OCI-LY3 (cell line): ENCODE data around the gene DEFB118.

ENCODE experiments used
- H2AFZ ChIP-seq: fragments of 200-600, 300-600 bp; shearing (Covaris generic); 2 replicates; pipeline ENCODE4 v1.6.0; 2014; ENCODE audit warnings: antibody characterized with exemption, low read depth, low read length
- H3K27ac ChIP-seq: fragments of 200-600, 300-600 bp; sonication (generic); 2 replicates; pipeline ENCODE4 v1.5.1; 2014; ENCODE audit warnings: mild to moderate bottlenecking, low read length, moderate library complexity, mixed read lengths
- H3K27me3 ChIP-seq: fragments of 200-600, 300-600 bp; sonication (generic); 2 replicates; pipeline ENCODE4 v1.6.1; 2014; ENCODE audit warnings: low read depth, low read length, mixed read lengths
- H3K36me3 ChIP-seq: fragments of 200-600, 300-600 bp; sonication (generic); replicated peaks from 2 replicates; pipeline ENCODE3; 2014; ENCODE audit warnings: low read depth, low read length, mixed read lengths
- H3K4me1 ChIP-seq: fragments of 300-600, 200-600 bp; sonication (generic); 2 replicates; pipeline ENCODE4 v1.6.1; 2014; ENCODE audit warnings: low read length, mixed read lengths
- H3K4me2 ChIP-seq: fragments of 200-600, 300-600 bp; sonication (generic); 2 replicates; pipeline ENCODE4 v1.6.1; 2014; ENCODE audit warnings: low read length, mixed read lengths
- H3K4me3 ChIP-seq: fragments of 300-600, 200-600 bp; sonication (generic); 2 replicates; pipeline ENCODE4 v1.5.1; 2014; ENCODE audit warnings: antibody characterized with exemption, mild to moderate bottlenecking, low read length, moderate library complexity
- H3K79me2 ChIP-seq: fragments of 300-600, 200-600 bp; shearing (Covaris generic); 2 replicates; pipeline ENCODE4 v1.6.1; 2014; ENCODE audit warnings: mild to moderate bottlenecking, low read length, mixed read lengths
- H3K9ac ChIP-seq: fragments of 300-600, 200-600 bp; shearing (Covaris generic); 2 replicates; pipeline ENCODE4 v1.6.0; 2014; ENCODE audit warnings: mild to moderate bottlenecking, low read length, moderate library complexity
- H3K9me3 ChIP-seq: fragments of 200-600, 300-600 bp; shearing (Covaris generic); 2 replicates; pipeline ENCODE4 v1.6.1; 2014; ENCODE audit warnings: low read length, mixed read lengths; ENCODE audit not compliant: insufficient read depth
- H4K20me1 ChIP-seq: fragments of 200-600, 300-600 bp; sonication (generic); 2 replicates; pipeline ENCODE4 v1.6.1; 2016; ENCODE audit warnings: low read length, mixed read lengths; ENCODE audit not compliant: insufficient read depth
- CTCF ChIP-seq: fragments of 200-600, 300-600 bp; sonication (generic); IDR thresholded peaks from 2 replicates; pipeline ENCODE4 v1.5.1; 2014; ENCODE audit warnings: antibody characterized with exemption, low read length, low read depth
- EZH2phosphoT487 ChIP-seq: fragments of 200-600 bp; shearing (Covaris generic); IDR thresholded peaks from 2 replicates; pipeline ENCODE4 v1.6.1; 2018; ENCODE audit warnings: antibody characterized with exemption, mixed run types, low read depth

The DEFB118 gene

DNA sequence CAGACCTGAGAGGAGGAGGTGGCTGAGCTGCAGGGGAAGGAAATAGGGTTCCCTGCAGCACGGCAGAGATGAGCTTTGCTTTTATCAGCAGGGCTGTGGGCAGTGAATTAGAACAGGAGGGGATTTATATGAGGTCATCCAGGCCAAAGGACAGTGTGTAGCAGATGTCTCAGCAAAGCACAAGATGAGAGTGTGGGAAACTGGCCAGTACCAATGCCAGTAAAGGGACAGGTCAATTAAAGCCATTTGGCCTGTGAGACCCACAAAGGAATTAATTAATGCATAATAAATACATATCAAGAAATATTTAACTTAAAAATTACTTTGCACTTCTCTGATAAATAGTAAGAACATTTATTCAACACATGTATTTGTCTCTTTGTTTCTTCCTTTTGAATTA is 22.1 kb downstream of the DEFB118 start, which contains the start of gene DEFB119:
TSS of gene DEFB119 (minus strand) at position 101 of the 400 bp plus-strand sequence. CDS start 107 bp downstream, outside the sequence.
- H4K20me1 ChIP-seq: no peaks in the 10 kb centered on the region
- no peaks in the 10 kb centered on the region for H3K36me3 ChIP-seq
- no peak within 1 kb of the TSS for H2AFZ ChIP-seq
- peaks cover 10% of the 10 kb centered on the region; the same call in 1 of the 2 replicates for H3K27me3 ChIP-seq
- H3K9ac ChIP-seq: no peak within 1 kb of the TSS
- no peak within 1 kb of the TSS for H3K4me3 ChIP-seq
- no peaks in the 10 kb centered on the region for H3K9me3 ChIP-seq
- no peak for TF ChIP-seq EZH2phosphoT487
- no peak for TF ChIP-seq CTCF
- H3K4me2 ChIP-seq: no peak within 1 kb of the TSS
- H3K4me1 ChIP-seq: no peaks in the 10 kb centered on the region
- no peak within 1 kb of the TSS for H3K27ac ChIP-seq
- no peaks in the 10 kb centered on the region for H3K79me2 ChIP-seq

- Histone ChIP-seq H4K20me1 (no peaks in the 10 kb centered on the region), H3K27me3 (peaks cover 10% of the 10 kb centered on the region; the same call in 1 of the 2 replicates), H3K4me2 (no peak overlapping the region), H3K4me3 (no peak overlapping the region), H3K36me3 (no peaks in the 10 kb centered on the region), H3K79me2 (no peaks in the 10 kb centered on the region), H3K9ac (no peak overlapping the region), H2AFZ (no peak overlapping the region), H3K9me3 (no peaks in the 10 kb centered on the region), H3K4me1 (no peaks in the 10 kb centered on the region), H3K27ac (no peak overlapping the region)
- TF ChIP-seq EZH2phosphoT487 (no peak), CTCF (no peak)
Measured at GRCh38 chr20:31392836-31393235, 24.4 kb downstream of the DEFB118 start.

DNA sequence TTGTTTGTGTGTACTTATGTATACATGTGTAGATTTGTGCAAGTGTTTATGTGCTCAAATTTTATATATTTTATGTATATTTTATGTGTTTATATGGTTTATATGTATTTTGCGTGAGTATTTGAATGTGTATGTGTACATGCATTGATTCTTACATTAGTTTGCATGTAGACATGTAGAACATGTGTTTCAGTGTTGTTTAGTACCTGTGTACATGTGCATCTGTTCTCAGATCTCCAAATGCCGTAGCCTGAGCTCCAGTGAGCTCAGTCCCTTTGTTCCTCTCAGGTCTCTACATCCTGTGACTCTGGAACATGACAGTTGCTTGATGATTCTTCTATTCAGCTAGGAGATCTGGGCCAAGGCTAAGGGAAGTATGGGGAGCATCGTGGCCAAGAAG is 26.5 kb downstream of the DEFB118 start:
- peaks cover 10% of the 10 kb centered on the region; the same call in 1 of the 2 replicates for H3K27me3 ChIP-seq
- no peaks in the 10 kb centered on the region for H3K9me3 ChIP-seq
- H3K4me3 ChIP-seq: no peak overlapping the region
- TF ChIP-seq EZH2phosphoT487 (no peak), CTCF (no peak)
- no peaks in the 10 kb centered on the region for H3K36me3 ChIP-seq
- no peaks in the 10 kb centered on the region for H4K20me1 ChIP-seq
- no peak overlapping the region for H3K4me2 ChIP-seq
- H3K4me1 ChIP-seq: no peaks in the 10 kb centered on the region
- no peak overlapping the region for H2AFZ ChIP-seq
- no peak overlapping the region for H3K27ac ChIP-seq
- no peaks in the 10 kb centered on the region for H3K79me2 ChIP-seq
- no peak overlapping the region for H3K9ac ChIP-seq

DNA sequence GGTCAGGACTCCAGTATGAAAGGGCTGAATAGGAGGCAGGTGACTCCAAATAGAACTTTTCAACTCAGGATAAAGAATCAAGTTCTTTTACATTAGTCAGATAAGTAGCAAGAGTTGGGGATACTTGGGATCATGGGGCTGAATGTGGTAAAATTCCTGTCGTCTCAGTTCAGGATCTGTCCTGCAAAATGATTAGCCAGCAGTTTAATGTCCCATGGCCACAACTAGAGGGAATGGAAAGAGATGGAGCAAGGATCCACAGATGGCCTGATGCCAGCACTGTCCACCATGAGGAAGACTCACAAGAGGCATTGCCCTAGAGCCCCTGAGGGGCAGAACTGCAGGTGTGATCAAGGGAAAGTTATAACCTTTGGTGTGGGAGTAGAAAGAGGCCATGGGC is 35.5 kb downstream of the DEFB118 start:
- no peak overlapping the region for H2AFZ ChIP-seq
- peaks cover 4% of the 10 kb centered on the region; the same call in 1 of the 2 replicates for H3K27me3 ChIP-seq
- H3K9ac ChIP-seq: no peak overlapping the region
- H3K9me3 ChIP-seq: no peaks in the 10 kb centered on the region
- no peaks in the 10 kb centered on the region for H4K20me1 ChIP-seq
- H3K36me3 ChIP-seq: no peaks in the 10 kb centered on the region
- no peak overlapping the region for H3K27ac ChIP-seq
- H3K4me1 ChIP-seq: no peaks in the 10 kb centered on the region
- no peak overlapping the region for H3K4me2 ChIP-seq
- H3K4me3 ChIP-seq: no peak overlapping the region
- no peak for TF ChIP-seq CTCF
- no peak for TF ChIP-seq EZH2phosphoT487
- no peaks in the 10 kb centered on the region for H3K79me2 ChIP-seq
